PC-9 (cell line): ENCODE data around the gene FXYD6.
"Not testable (repeated sequence)": the region's sequence is repeated elsewhere in the genome, so short reads cannot be mapped to it uniquely, and the experiment has no call there.

Source experiments
- EZH2 ChIP-seq: fragments of 200-600 bp; sonication (generic); IDR thresholded peaks from 2 replicates; pipeline ENCODE4 v1.8.0; 2017; ENCODE audit warnings: antibody characterized with exemption, low read depth
- TF ChIP-seq, protein P1 (sequence below): fragments of 200-600 bp; sonication (generic); conservative IDR thresholded peaks from 2 replicates; pipeline ENCODE4 v1.6.1; 2017; ENCODE audit warnings: mixed run types, antibody characterized with exemption, mild to moderate bottlenecking, moderate library complexity

- TF ChIP-seq, protein P1, sequence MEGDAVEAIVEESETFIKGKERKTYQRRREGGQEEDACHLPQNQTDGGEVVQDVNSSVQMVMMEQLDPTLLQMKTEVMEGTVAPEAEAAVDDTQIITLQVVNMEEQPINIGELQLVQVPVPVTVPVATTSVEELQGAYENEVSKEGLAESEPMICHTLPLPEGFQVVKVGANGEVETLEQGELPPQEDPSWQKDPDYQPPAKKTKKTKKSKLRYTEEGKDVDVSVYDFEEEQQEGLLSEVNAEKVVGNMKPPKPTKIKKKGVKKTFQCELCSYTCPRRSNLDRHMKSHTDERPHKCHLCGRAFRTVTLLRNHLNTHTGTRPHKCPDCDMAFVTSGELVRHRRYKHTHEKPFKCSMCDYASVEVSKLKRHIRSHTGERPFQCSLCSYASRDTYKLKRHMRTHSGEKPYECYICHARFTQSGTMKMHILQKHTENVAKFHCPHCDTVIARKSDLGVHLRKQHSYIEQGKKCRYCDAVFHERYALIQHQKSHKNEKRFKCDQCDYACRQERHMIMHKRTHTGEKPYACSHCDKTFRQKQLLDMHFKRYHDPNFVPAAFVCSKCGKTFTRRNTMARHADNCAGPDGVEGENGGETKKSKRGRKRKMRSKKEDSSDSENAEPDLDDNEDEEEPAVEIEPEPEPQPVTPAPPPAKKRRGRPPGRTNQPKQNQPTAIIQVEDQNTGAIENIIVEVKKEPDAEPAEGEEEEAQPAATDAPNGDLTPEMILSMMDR, result not testable (repeated sequence)
- not testable (repeated sequence) for TF ChIP-seq EZH2
Measured at GRCh38 chr11:117926166-117926565, 49.7 kb upstream of the FXYD6 start.
